ENCODE data around the gene SLC26A9. TPM values are rescaled to one million over a fixed set of nuclear protein-coding genes. Genes with fewer than 3 reads are reported as not detected.

SLC26A9 gene
- total RNA-seq, 1 experiment from 2014 or later, result not detected

DNA sequence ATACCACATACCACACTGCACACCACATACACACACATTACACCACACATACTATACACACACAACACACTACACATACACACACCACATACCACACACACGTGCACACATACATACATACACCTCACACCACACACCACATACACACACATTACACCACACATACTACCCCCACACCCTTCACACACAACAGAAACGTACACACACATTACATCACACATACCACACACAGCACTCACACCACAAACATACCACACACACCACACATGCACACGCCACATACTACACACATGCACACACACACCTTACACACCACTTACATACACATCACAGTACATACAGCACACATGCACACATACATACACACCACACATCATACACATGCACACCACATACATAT lies 31.5 kb upstream of the SLC26A9 start:
- intact Hi-C loops (cut with micrococcal nuclease; ENCODE audit: unreplicated experiment), result no loop called here
- BruUV-seq (replicated peaks), result no TSS peak
- Histone ChIP-seq H3K36me3 (ENCODE audit: insufficient read depth, low read length, poor library complexity, severe bottlenecking) (no peaks in the 10 kb centered on the region), H3K4me3 (ENCODE audit: low read depth, low read length, poor library complexity, severe bottlenecking) (no peak overlapping the region), H3K9me3 (ENCODE audit: low read depth, low read length, poor library complexity, severe bottlenecking) (no peaks in the 10 kb centered on the region), H3K4me1 (ENCODE audit: insufficient read depth, low read length, poor library complexity, severe bottlenecking) (no peaks in the 10 kb centered on the region), H3K27me3 (replicated peaks; ENCODE audit: insufficient read depth, low read depth, low read length, poor library complexity) (no peaks in the 10 kb centered on the region), H3K27ac (ENCODE audit: low read depth, low read length, poor library complexity, severe bottlenecking) (no peak overlapping the region)
- POLR2A ChIA-PET (ENCODE audit: low non-redundant PET), result no interaction called here
- no peak for DNase-seq (ENCODE audit: low spot score)
- CTCF ChIA-PET, result no interaction called here
- no peak for TF ChIP-seq CTCF (conservative IDR thresholded peaks at IDR 0.05; ENCODE audit: low read depth, low read length)
- TF ChIP-seq EZH2 (IDR thresholded peaks at IDR 0.05; ENCODE audit: borderline replicate concordance, low read depth, low read length, poor library complexity, severe bottlenecking), result no peak

DNA sequence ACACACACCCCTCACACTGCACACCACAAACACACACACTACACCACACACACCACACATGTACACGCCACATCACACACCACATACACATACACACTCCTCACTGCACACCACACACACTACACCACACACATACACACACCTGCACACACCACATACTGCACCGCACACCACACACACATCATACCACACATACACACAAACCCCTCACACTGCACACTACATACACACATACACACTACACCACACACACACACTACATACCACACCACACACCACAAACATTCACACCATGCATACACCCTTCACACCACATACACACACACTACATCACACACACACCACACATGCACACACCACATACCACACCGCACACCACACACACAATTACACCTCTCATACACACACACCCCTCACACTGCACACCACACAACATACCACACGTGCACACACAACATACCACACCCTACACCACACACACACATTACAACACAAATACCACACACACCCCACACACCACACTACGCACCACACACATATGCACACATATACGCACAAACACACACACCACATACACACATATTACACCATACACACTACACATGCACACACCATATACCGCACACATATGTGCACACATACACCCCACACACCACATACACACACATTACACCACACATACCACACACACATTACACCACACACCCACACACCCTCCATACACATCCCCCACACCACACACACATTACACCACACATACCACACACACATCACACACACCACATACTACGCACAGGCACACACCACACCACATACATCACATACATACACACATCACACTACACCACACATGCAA lies 30.3 kb upstream of the SLC26A9 start:
- Histone ChIP-seq H3K27me3 (replicated peaks; ENCODE audit: insufficient read depth, low read depth, low read length, poor library complexity) (no peaks in the 10 kb centered on the region), H3K4me1 (ENCODE audit: insufficient read depth, low read length, poor library complexity, severe bottlenecking) (no peaks in the 10 kb centered on the region), H3K36me3 (ENCODE audit: insufficient read depth, low read length, poor library complexity, severe bottlenecking) (no peaks in the 10 kb centered on the region), H3K9me3 (ENCODE audit: low read depth, low read length, poor library complexity, severe bottlenecking) (no peaks in the 10 kb centered on the region), H3K4me3 (ENCODE audit: low read depth, low read length, poor library complexity, severe bottlenecking) (no peak overlapping the region), H3K27ac (ENCODE audit: low read depth, low read length, poor library complexity, severe bottlenecking) (no peak overlapping the region)
- DNase-seq (ENCODE audit: low spot score), result no peak
- POLR2A ChIA-PET (ENCODE audit: low non-redundant PET), result no interaction called here
- intact Hi-C loops (cut with micrococcal nuclease; ENCODE audit: unreplicated experiment), result no loop called here
- CTCF ChIA-PET, result no interaction called here
- BruUV-seq (replicated peaks), result no TSS peak
- no peak for TF ChIP-seq CTCF (conservative IDR thresholded peaks at IDR 0.05; ENCODE audit: low read depth, low read length)

- Histone ChIP-seq H3K27ac (ENCODE audit: low read depth, low read length, poor library complexity, severe bottlenecking) (no peak overlapping the region), H3K9me3 (ENCODE audit: low read depth, low read length, poor library complexity, severe bottlenecking) (no peaks in the 10 kb centered on the region), H3K36me3 (ENCODE audit: insufficient read depth, low read length, poor library complexity, severe bottlenecking) (no peaks in the 10 kb centered on the region), H3K4me1 (ENCODE audit: insufficient read depth, low read length, poor library complexity, severe bottlenecking) (no peaks in the 10 kb centered on the region), H3K4me3 (ENCODE audit: low read depth, low read length, poor library complexity, severe bottlenecking) (no peak overlapping the region), H3K27me3 (replicated peaks; ENCODE audit: insufficient read depth, low read depth, low read length, poor library complexity) (no peaks in the 10 kb centered on the region)
- POLR2A ChIA-PET (ENCODE audit: low non-redundant PET), result no interaction called here
- no TSS peak for BruUV-seq (replicated peaks)
- no peak for TF ChIP-seq EZH2 (IDR thresholded peaks at IDR 0.05; ENCODE audit: borderline replicate concordance, low read depth, low read length, poor library complexity, severe bottlenecking)
- TF ChIP-seq CTCF (conservative IDR thresholded peaks at IDR 0.05; ENCODE audit: low read depth, low read length), result no peak
- DNase-seq (ENCODE audit: low spot score), result no peak
- intact Hi-C loops (cut with micrococcal nuclease; ENCODE audit: unreplicated experiment), result no loop called here
- CTCF ChIA-PET, result no interaction called here
Observed at GRCh38 chr1:205972491-205973168, 29.4 kb upstream of the SLC26A9 start.

All from A673 (cell line).